HepG2 (cell line): ENCODE measurements around the gene SEMA4C. TPM values are rescaled to one million over a fixed set of nuclear protein-coding genes. Genes with fewer than 3 reads are reported as not detected.

Source experiments
- AGO2 ChIP-seq: fragments of 200-400 bp; formaldehyde crosslinking; optimal IDR thresholded peaks from 2 replicates; pipeline ENCODE3; 2017; ENCODE audit warnings: mild to moderate bottlenecking, low read depth, low read length, moderate library complexity
- GATAD1 ChIP-seq: IDR thresholded peaks from 2 replicates; pipeline ENCODE4 v1.6.1; 2016; ENCODE audit warnings: missing genetic modification reagents, missing compliant biosample characterization
- MIER2 ChIP-seq: IDR thresholded peaks from 2 replicates; pipeline ENCODE4 v1.6.1; 2016; ENCODE audit warnings: missing biosample characterization, missing genetic modification reagents
- NBN ChIP-seq: fragments of 450-650 bp; conservative IDR thresholded peaks from 2 replicates; pipeline ENCODE4 v1.6.1; 2017
- PAX8 ChIP-seq: sonication (generic); formaldehyde crosslinking; IDR thresholded peaks from 2 replicates; pipeline ENCODE4 v1.8.0; 2022; ENCODE audit warnings: mild to moderate bottlenecking, missing genetic modification reagents, borderline replicate concordance
- PAXIP1 ChIP-seq: sonication (generic); formaldehyde crosslinking; conservative IDR thresholded peaks from 2 replicates; pipeline ENCODE4 v1.4.0; 2020; ENCODE audit warnings: mild to moderate bottlenecking, missing genetic modification reagents, moderate library complexity
- PHF5A ChIP-seq: IDR thresholded peaks from one replicate; pipeline ENCODE4 v1.6.1; 2018; ENCODE audit warnings: low read depth, missing genetic modification reagents; ENCODE audit not compliant: unreplicated experiment
- RBM39 ChIP-seq: fragments of 200-400 bp; formaldehyde crosslinking; IDR thresholded peaks from one replicate; pipeline ENCODE4 v1.6.1; 2018; ENCODE audit warnings: antibody characterized with exemption, mild to moderate bottlenecking, low read depth, low read length; ENCODE audit not compliant: poor library complexity, severe bottlenecking
- SCMH1 ChIP-seq: sonication (generic); formaldehyde crosslinking; IDR thresholded peaks from 2 replicates; pipeline ENCODE4 v1.9.0; 2021; ENCODE audit warnings: missing genetic modification reagents, mild to moderate bottlenecking, borderline replicate concordance
- SSRP1 ChIP-seq: IDR thresholded peaks from 2 replicates; pipeline ENCODE4 v1.6.1; 2016; ENCODE audit warnings: control low read depth
- U2AF2 ChIP-seq: fragments of 200-400 bp; formaldehyde crosslinking; IDR thresholded peaks from 2 replicates; pipeline ENCODE4 v1.6.1; 2017; ENCODE audit warnings: low read depth, mild to moderate bottlenecking, low read length
- XRCC5 ChIP-seq: fragments of 200-400 bp; formaldehyde crosslinking; optimal IDR thresholded peaks from 2 replicates; pipeline ENCODE3; 2017; ENCODE audit warnings: mild to moderate bottlenecking, low read length
- ZBTB7A ChIP-seq: sonication (generic); formaldehyde crosslinking; IDR thresholded peaks from 2 replicates; pipeline ENCODE4 v1.8.0; 2022; ENCODE audit warnings: mild to moderate bottlenecking, missing genetic modification reagents
- ZFY ChIP-seq: sonication (generic); formaldehyde crosslinking; IDR thresholded peaks from 2 replicates; pipeline ENCODE4 v1.4.0; 2020; ENCODE audit warnings: missing genetic modification reagents
- ZNF280D ChIP-seq: sonication (generic); formaldehyde crosslinking; IDR thresholded peaks from 2 replicates; pipeline ENCODE4 v1.5.1; 2020; ENCODE audit warnings: mild to moderate bottlenecking, missing genetic modification reagents
- ZNF598 ChIP-seq: sonication (generic); formaldehyde crosslinking; IDR thresholded peaks from 2 replicates; pipeline ENCODE4 v1.5.1; 2020; ENCODE audit warnings: mild to moderate bottlenecking, missing genetic modification reagents, borderline replicate concordance
- ZNF605 ChIP-seq: sonication (generic); formaldehyde crosslinking; IDR thresholded peaks from 2 replicates; pipeline ENCODE4 v1.8.0; 2022; ENCODE audit warnings: mild to moderate bottlenecking, missing genetic modification reagents
- ZNF607 ChIP-seq: sonication (generic); formaldehyde crosslinking; IDR thresholded peaks from 2 replicates; pipeline ENCODE4 v1.5.1; 2020; ENCODE audit warnings: missing genetic modification reagents, mild to moderate bottlenecking, borderline replicate concordance
- ZNF687 ChIP-seq: sonication (generic); formaldehyde crosslinking; IDR thresholded peaks from 2 replicates; pipeline ENCODE4 v1.5.1; 2020; ENCODE audit warnings: mild to moderate bottlenecking, missing genetic modification reagents, moderate library complexity
- ZNF780A ChIP-seq: sonication (generic); formaldehyde crosslinking; IDR thresholded peaks from 2 replicates; pipeline ENCODE4 v1.8.0; 2022; ENCODE audit warnings: mild to moderate bottlenecking, missing genetic modification reagents, moderate library complexity
- polyA plus RNA-seq, 8 experiments: library from polyadenylated mRNA; depleted of rRNA in 3 of 8; stranded (reverse) in 7 of 8; unstranded in 1 of 8; fragments of >200 nt; fragmentation: Illumina TruSeq in 4 of 8; extraction: Trizol in 4 of 8; gene quantifications; 2 replicates each; pipeline versions ENCODE4 v1.2.1 to v1.2.3, GENCODE V29; 2011 to 2016; ENCODE audit warnings: low read depth in 4 of 8, missing spikeins in 1 of 8, mixed read lengths in 1 of 8; ENCODE audit not compliant: insufficient read depth in 1 of 8
- total RNA-seq, 5 experiments: library from RNA; depleted of rRNA; stranded (reverse); fragments of >200 nt; fragmentation: Illumina TruSeq; extraction: Trizol; gene quantifications; 2 replicates each; pipeline ENCODE4 v1.2.3, GENCODE V29; 2016; ENCODE audit warnings: low read depth in 1 of 5

SEMA4C gene
- total and polyA plus RNA-seq, 2 of the 13 experiments (the other 11 are each of a cell fraction or from before 2014, with no cell fraction given), result 25.9 to 46.6 TPM

- TF ChIP-seq ZNF687 (CRISPR knock-in tag) (peak; percentile 84), MIER2 (CRISPR knock-in tag) (no peak), AGO2 (peak; percentile 87), XRCC5 (peak; percentile 56), SCMH1 (CRISPR knock-in tag) (no peak), ZNF280D (CRISPR knock-in tag) (no peak), ZNF780A (CRISPR knock-in tag) (no peak), GATAD1 (peak; percentile 52; the same call in 1 of the 2 replicates), PHF5A (peak; percentile 58), ZFY (CRISPR knock-in tag) (peak; percentile 91), ZNF598 (CRISPR knock-in tag) (no peak; the same call in 1 of the 2 replicates), PAXIP1 (peak; percentile 64), ZBTB7A (CRISPR knock-in tag) (peak; percentile 47; the same call in 1 of the 2 replicates), RBM39 (peak; percentile 54), ZNF607 (CRISPR knock-in tag) (no peak), ZNF605 (no peak), U2AF2 (no peak), NBN (no peak), PAX8 (CRISPR knock-in tag) (peak; percentile 98), SSRP1 (CRISPR knock-in tag) (no peak)
These were observed 53.6 kb downstream of the SEMA4C start, which contains the start of gene CNNM3 (continued) for GRCh38 chr2:96816127-96816835.
